Activated CD4-positive, alpha-beta T cell treated with anti-CD3 and anti-CD28 coated beads, Interleukin-2, amount 50 U/mL, for 48 hours (primary cell): ENCODE measurements around the gene MYO18B.

Source experiments
- DNase-seq, 2 experiments: peaks; one replicate each; pipeline ENCODE4 v3.0.0-alpha.2; 2020

The MYO18B gene

DNA sequence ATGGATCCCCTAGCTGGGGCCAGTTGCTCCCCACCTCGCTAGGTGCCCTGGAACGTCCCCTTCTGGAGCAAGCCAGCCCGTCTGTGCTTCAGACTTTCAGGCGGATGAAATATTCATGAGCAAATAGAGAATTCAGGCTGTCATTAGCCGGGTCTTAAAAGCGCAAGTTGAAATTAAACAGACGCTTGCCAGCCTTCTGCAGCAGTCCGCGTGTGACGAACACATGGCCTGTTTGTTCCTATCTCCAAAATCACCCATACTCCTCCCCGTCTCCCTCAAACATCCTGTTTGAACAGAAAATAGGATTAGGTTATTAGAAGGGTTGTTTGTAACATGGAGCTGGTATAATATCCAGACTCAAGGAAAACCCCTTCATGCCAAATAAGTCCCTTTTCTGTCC lies 38.7 kb downstream of the MYO18B start:
- no peak for DNase-seq

- DNase-seq, result no peak
Observed at GRCh38 chr22:25781801-25782200, 39.8 kb downstream of the MYO18B start.

DNA sequence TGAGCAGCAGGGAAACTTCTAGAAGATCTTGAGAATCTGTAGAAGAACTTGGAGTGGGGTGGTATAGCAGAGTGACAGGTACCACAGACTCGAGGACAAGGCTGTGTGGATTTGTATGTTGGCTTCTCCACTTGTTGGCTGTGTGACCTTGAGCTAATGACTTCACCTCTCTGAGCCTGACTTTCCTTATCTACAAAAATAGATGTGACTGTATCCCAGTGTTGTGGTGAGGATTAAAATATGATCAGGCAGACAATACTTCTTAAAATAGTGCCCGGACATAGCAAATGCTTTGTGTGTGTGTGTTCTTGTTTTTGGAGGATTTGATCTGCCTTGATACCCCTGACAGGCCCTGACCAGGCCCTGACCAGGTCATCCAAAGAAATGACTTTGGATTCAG lies 40.8 kb downstream of the MYO18B start:
- DNase-seq, result no peak

GRCh38 chr22:25783856-25784255 lies 41.9 kb downstream of the MYO18B start:
- DNase-seq, result no peak

- DNase-seq, result no peak
Observed at GRCh38 chr22:25786165-25786564, 44.2 kb downstream of the MYO18B start.

GRCh38 chr22:25791556-25791955 lies 49.6 kb downstream of the MYO18B start:
- no peak for DNase-seq

DNA sequence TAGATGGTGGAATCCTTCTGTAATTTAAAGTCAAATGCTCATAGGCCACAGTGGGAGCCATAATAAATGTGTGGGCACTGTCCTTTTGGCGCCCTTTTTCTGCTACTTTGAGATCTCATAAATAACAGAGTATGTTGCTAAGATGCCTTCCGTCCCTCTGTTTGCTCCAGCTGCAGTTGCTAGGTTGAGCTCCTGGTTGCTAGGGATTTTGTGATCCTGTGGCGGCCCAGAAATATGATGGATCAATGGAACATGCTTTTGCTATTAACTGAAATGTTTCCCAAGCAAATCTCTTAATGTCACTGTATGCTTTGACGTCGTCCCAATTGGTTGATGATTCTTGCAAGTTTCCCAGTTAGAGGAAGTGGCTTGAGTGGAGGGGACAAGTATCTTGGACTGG lies 53.5 kb downstream of the MYO18B start:
- no peak for DNase-seq

- no peak for DNase-seq
Observed at GRCh38 chr22:25797498-25798290, 55.7 kb downstream of the MYO18B start.

GRCh38 chr22:25800766-25801165 lies 58.8 kb downstream of the MYO18B start:
- no peak for DNase-seq

GRCh38 chr22:25802018-25802417 lies 60.0 kb downstream of the MYO18B start:
- no peak for DNase-seq

GRCh38 chr22:25804676-25805075 lies 62.7 kb downstream of the MYO18B start:
- DNase-seq, result no peak

GRCh38 chr22:25806579-25806978 lies 64.6 kb downstream of the MYO18B start:
- DNase-seq, result no peak

DNA sequence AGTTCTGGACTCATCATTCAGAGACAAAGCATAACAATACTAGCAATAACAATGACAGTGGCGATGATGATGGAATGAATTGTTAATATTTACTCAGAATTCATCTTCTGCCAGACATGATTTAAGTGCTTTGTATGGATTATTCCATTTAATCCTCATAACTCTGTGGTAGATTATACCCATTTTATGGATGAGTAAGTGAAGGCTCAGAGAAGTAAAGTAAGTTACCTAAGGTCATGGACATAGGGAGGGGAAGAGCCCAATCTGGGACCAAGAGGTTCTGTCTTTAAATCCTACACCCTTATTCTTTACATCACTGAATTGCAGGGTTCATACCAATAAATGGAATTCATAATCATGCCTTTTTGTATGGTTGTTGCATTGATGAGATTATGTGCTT lies 72.7 kb downstream of the MYO18B start:
- no peak for DNase-seq

- DNase-seq, result no peak
Observed at GRCh38 chr22:25815561-25815960, 73.6 kb downstream of the MYO18B start.

DNA sequence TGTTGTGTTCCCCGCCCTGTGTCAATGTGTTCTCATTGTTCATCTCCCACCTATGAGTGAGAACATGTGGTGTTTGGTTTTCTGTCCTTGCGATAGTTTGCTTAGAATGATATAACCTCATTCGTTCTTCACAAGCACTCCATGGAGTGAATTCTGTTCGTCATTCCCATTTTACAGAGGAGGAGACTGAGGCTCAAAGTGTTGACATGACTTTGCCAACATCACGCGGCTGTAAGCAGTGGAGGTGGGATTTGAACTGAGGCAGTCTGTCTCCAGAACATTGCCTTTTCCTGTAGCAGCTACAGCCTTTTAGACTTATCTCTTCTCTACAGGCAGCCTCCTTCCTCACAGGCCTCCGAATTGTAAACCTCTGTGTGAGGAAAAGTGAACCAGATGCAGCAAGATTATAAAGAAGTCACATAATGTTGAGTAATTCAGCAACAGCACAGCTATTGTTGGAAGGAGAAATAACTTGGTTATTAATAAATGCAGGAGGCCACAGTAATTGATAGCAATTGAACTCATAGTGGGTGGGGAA lies 74.6 kb downstream of the MYO18B start:
- DNase-seq, result no peak

DNA sequence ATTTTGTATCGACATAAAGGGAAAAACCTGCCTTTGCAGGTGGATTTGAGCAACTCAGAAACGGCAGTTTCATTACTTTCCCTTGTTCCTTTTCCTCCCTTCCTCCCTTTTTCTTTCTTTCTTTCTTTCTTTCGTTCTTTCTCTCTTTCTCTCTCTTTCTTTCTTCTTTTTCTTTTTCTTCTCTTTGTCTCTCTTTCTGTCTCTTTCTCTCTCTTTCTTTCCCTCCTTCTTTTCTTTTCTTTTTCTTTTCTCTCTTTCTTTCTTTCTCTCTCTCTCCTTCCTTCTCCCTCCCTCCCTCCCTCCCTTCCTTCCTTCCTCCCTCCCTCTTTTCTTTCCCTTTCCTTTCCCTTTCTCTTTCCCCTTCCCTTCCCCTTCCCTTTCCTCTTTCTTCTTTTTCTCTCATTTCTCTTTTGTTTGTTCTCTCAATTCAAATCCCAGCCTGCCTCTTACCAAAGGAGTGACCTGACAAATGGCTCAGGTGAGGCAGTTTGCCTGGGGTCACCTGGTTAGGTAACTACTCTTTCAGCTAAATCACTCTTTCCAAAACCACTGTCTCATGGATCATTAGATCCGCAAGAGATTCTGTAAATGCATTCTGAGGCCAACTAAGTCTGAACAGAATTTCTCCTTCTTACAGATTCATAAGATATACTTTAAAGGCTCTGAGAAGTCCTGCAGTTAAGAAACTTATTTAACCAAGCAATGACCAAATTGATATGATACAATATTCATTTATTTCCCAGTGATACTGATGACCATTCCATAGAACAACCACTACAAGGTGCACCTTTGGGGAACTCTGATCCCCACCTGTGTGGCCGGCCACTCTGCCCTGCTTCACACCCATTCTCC lies 75.3 kb downstream of the MYO18B start:
- no peak for DNase-seq

DNA sequence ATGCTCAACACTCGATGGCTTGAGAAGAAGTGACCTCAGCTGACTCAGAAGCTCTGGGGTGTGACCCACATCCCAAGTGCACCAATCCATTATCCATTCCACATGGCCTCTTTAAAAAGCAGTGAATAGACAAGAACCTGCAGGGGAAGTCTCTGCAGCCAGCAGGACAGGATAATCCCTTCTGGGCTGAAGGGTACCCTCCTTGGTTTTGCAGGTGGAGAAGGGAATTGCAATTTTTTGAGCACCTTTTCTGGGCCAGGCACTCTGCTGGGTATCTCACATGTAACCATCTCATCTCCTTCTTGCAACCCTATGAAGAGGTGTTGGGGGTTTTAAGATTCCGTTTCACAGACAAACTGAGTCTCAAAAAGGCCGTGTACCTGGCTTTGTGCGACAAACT lies 76.6 kb downstream of the MYO18B start:
- DNase-seq, result no peak

GRCh38 chr22:25822344-25822743 lies 80.4 kb downstream of the MYO18B start:
- no peak for DNase-seq

- DNase-seq, result no peak
Observed at GRCh38 chr22:25823276-25823675, 81.3 kb downstream of the MYO18B start.

GRCh38 chr22:25824828-25825423 lies 82.9 kb downstream of the MYO18B start:
- DNase-seq, result no peak

DNA sequence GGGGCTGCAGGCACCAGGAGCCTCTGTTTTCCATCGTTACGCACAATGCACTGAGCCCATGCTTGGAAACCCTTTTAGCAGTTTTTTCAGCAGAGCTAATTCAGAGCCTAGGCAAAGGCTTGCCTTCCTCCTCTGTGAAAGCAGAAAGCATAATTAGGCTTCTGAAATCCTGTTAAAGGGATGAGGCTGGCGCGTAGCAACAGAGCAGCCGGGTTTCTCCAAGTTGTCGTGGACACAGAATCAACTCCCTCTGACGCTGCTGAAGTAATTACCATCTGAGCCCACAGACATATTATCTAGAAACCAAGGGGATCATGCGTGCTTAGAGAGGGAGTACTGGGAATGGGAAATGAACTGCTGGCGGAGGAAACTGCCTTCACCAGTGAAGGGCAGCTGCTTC lies 85.4 kb downstream of the MYO18B start:
- DNase-seq, result no peak

DNA sequence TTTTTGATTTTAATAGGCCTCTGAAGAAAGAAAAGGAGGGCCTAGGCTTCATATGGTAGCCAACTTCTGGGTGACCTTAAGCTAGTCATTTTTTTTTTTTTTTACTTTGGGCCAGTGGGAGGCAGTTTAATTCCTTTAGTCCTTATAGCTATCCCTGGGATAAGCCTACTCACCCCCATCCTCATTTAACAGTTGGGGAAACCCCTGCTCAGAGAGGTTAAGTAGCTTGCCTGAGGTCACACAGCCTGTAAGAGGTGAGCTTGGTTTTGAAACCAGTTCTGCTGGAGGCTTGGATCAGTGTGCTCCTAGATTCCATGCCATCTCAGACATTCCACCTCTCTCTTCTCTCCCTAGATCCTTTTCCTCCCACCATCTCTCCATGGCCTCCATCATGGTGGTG lies 86.4 kb downstream of the MYO18B start:
- no peak for DNase-seq

- DNase-seq, result no peak
Observed at GRCh38 chr22:25829237-25829636, 87.2 kb downstream of the MYO18B start.
